ENCODE measurements around the gene TUBGCP2.
"Not testable (repeated sequence)": the region's sequence is repeated elsewhere in the genome, so short reads cannot be mapped to it uniquely, and the experiment has no call there.

The TUBGCP2 gene

DNA sequence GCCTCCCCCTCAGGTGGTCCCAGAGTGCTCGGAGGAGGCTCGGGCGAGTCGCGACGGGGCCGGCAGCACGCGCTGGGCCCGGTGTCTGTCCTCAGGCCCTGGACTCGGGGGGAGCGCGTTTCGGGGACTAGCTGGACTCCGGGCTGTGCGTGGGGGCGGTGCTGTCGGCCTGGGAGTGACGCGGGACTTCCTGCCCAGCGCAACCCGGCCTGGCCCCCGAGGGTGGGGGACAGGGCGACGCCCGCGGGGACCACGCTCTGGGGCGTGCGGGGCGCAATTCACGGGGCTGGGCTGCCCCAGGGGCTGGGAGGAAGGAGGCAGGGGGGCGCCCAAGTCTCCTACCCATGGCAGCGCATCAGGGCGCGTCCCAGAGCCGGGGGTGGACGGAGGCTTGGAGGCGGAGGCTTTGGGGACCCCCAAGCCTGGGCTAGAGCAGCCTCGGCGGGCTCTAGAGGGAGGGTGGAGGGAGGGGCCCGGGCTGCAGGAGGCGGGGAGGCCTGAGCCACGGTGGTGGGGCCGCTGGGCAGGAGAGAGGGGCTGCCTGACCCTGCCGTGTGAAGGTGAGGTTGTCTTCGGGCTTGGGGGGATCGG lies 73.3 kb downstream of the TUBGCP2 start:
- DNase-seq (ENCODE audit: extremely low read depth in 1 of 2, low read depth in 1 of 2): no peak

DNA sequence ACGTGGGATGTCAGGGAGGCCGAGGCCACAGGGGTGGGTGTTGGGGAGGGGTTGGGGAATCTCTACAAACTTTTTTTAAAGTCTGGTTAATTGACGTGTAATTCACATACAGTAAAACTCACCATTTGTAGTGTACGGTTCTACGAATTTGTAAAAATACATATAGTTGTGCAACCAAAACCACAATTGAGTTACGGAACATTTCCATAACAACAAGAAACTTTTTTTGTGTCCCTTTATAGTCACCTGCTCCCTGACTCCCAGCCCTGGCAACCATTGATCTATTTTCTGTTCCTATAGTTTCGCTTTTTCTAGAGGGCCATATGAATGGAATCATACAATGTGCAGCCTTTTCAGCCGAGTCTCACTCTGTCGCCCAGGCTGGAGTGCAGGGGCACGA lies 73.9 kb downstream of the TUBGCP2 start:
- DNase-seq (ENCODE audit: extremely low read depth in 1 of 2, low read depth in 1 of 2): not testable (repeated sequence)

DNA sequence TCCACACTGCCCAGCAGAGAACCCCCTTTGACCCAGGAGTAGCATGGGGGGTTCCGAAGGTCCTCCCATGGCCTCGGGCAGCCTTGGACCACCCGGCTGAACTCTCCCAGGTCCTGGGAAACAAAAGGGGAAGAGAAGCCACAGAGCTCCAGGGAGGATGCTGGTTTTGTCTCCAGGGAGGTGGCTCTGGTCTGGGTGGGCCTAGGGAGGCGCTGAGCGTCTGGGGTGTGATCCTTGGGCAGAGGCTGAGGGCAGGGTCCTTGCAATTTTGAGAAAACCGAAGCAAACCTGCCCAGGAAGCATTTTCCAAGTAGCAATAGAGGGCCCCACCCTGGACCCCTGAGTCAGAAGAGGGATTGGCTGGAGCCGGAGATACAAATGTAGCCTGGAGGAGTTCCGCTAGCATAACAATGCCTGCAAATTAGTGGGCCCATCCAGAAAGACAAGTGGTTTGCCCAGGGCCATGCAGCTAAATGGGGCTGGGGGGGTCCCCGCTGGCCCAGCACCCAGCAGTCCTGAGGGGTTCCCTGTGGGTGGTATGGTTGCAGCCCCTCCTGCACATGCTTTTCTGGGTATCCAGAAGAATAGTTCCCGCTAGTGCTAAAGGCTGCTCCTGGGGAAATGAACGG lies 76.6 kb downstream of the TUBGCP2 start:
- no peak for DNase-seq (ENCODE audit: extremely low read depth in 1 of 2, low read depth in 1 of 2)

DNA sequence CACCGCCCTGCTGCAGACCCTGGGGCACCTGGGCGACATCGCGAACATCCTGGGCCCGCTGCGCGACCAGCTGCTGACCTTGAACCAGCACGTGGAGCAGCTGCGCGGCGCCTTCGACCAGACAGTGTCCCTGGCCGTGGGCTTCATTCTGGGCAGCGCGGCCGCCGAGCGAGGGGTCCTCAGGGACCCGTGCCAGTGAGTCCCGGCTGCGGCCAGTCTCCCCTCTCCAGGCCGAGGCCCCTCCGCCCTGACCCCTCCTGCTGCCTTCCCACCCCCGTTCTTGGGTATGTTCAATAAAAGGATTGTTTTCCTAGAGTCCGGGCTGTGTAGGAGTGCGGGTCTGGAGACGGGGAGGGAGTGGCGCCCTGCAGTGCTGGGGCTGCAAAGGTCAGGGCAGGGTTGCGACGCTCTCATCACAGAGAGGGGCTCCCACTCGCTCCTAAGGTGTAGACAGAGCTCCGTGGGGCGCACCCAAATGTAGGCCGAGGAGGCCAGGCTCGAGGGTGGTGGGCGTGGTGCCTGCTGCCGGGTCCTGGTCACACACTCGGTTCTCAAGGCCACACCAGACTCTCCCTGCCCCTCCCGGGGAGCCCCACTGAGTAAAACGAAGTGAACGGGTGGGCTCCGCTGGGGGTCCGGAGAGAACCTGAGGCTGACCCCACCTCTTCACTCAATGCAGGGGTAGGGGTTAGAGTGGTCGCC lies 77.3 kb downstream of the TUBGCP2 start:
- no peak for DNase-seq (ENCODE audit: extremely low read depth in 1 of 2, low read depth in 1 of 2)

DNA sequence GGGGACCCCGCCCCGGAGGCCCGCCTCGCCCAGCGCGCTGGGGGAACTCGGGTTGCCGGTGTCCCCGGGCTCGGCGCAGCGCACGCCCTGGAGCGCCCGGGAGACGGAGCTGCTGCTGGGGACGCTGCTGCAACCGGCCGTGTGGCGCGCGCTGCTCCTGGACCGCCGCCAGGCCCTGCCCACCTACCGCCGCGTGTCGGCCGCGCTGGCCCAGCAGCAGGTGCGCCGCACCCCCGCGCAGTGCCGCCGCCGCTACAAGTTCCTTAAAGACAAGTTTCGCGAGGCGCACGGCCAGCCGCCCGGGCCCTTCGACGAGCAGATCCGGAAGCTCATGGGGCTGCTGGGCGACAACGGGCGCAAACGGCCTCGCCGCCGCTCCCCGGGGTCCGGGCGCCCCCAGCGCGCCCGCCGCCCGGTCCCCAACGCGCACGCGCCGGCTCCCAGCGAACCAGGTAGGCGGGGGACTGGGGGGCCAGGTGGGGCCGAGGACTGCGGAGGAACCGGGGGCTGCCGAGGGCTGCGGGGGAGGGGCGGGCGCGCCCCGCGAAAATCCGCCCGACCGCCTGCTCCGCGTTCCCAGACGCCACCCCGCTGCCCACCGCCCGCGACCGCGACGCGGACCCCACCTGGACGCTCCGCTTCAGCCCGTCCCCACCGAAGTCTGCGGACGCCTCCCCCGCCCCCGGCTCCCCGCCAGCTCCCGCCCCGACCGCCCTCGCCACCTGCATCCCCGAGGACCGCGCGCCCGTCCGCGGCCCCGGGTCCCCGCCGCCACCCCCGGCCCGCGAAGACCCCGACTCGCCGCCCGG lies 78.1 kb downstream of the TUBGCP2 start:
- DNase-seq (ENCODE audit: extremely low read depth in 1 of 2, low read depth in 1 of 2): no peak

DNA sequence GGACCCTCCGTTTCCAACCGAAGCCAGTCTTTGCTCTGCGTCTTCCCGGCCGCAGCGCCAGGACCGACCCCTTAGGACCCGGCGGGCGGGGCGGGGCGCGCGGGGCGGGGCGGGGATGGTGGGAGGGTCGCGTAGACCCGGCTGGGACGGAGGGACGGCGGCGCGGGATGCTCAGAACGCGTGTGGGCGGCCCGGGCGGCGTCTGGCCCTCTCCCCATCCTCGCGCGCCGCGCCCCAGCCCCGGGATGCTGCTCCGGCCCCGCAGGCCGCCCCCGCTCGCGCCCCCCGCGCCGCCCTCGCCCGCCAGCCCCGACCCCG lies 78.7 kb downstream of the TUBGCP2 start, which contains the start of gene UTF1:
Gene UTF1 (plus strand): TSS at position 174 of the 318 bp plus-strand sequence. CDS start 72 bp downstream, at position 246.
- DNase-seq (ENCODE audit: extremely low read depth in 1 of 2, low read depth in 1 of 2): no peak

DNA sequence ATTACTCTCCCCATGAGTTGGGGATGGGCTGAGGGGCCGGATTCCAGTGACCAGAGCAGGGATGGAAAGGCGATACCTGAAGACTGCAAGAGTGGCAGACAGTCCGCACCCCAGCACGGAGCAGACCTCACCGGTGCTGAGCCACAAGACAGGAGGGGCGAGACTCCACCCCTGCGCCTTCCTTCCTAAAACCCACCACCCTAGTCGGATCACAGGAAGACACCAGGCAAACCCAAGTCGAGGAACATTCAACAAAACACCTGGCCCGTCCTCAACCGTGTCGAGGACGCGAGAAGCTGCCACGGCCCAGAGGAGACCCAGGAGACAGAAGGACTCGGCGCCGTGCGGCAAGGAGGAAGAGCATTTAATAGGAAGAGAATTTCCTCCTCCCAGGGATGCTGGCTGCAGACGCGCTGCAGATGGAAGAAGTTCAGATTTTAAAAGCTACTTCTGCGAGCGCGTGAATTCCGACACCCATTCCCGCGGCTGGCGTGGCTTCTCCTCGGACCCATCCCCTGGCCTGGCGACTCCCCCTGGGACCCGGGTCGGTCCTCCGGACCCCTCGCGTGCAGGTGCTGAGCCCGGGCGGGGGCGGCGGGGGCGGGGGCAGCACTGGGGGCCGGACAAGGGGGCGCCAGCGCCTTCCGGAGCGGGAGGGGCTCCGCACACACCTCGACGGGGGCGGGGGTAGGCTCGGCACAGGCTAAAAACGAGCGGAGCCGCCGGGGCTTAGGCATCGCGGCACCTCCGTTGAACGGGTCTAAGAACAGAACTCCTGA lies 79.2 kb downstream of the TUBGCP2 start:
- no peak for DNase-seq (ENCODE audit: extremely low read depth in 1 of 2, low read depth in 1 of 2)

Measured in activated CD8-positive, alpha-beta memory T cell treated with anti-CD3 and anti-CD28 coated beads for 1 hour (primary cell).